HG03460 (cell line): ENCODE measurements around the gene ARID1B.
"Not testable (repeated sequence)": the region's sequence is repeated elsewhere in the genome, so short reads cannot be mapped to it uniquely, and the experiment has no call there.

ENCODE experiments used
- ATAC-seq: cut with Tn5 transposase; IDR thresholded peaks from one replicate; pipeline ENCODE4 v1.9.1; 2021; ENCODE audit not compliant: unreplicated experiment

The ARID1B gene

DNA sequence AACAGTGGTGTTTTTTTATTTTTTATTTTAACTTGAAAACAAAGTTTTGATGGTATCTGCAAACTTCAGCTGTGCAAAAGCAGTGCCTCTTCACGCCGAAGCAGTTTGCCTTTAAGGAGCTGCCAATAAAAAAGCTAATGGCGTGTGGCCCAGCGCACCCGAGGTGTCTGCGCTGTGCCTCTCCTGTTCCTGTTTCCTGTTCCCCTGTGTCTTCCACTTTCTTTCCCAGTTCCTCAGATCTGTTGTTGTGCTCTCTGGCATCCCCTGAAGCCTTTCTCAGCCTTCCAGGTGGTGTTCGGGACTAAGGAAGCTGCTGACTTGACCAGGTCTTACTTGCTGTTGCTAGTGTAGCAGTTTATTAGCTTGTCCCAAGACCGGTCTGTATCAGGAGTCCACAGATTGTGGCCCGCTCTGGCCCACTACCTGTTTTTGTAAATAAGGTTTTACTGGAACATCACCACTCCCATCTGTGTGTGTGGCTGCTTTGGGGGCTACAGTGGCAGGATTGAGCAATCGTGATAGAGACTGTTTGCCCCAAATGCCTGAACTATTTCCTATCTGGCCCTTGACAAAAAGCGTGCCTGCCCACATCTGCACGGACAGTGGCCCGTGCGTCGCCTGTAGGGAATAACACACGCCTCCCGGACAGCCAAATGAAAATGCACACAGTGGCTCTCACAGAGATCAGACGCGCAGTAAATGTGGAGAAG, 367.8 kb downstream of the ARID1B start:
- no peak for ATAC-seq

GRCh38 chr6:157145656-157146285, 368.6 kb downstream of the ARID1B start:
- no peak for ATAC-seq

DNA sequence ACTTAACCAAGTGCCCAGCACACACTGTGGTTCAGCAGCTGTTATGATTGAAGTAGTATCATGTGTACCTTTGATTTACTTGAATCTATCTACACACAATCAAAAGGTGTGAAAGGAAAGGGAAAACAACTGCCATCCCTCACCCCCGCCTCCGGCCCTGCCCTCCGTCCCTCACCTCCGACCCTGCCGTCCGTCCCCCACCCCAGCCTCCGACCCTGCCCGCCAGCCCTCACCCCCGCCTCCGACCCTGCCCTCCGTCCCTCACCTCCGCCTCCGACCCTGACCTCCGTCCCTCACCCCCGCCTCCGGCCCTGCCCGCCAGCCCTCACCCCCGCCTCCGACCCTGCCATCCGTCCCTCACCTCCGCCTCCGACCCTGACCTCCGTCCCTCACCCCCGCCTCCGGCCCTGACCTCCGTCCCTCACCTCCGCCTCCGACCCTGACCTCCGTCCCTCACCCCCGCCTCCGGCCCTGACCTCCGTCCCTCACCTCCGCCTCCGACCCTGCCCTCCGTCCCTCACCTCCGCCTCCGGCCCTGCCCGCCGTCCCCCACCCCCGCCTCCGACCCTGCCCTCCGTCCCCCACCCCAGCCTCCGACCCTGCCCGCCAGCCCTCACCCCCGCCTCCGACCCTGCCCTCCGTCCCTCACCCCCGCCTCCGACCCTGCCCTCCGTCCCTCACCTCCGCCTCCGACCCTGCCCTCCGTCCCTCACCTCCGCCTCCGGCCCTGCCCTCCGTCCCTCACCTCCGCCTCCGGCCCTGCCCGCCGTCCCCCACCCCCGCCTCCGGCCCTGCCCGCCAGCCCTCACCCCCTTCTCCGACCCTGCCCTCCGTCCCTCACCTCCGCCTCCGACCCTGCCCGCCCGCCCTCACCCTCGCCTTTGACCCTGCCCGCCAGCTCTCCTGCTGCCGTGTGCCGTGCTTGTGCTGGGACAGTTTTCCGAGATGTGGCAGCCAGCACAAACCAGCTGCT, 370.2 kb downstream of the ARID1B start:
- ATAC-seq: not testable (repeated sequence)

GRCh38 chr6:157148391-157149323, 371.5 kb downstream of the ARID1B start:
- no peak for ATAC-seq

- ATAC-seq: no peak
Observed at GRCh38 chr6:157150076-157150475, 372.9 kb downstream of the ARID1B start.

DNA sequence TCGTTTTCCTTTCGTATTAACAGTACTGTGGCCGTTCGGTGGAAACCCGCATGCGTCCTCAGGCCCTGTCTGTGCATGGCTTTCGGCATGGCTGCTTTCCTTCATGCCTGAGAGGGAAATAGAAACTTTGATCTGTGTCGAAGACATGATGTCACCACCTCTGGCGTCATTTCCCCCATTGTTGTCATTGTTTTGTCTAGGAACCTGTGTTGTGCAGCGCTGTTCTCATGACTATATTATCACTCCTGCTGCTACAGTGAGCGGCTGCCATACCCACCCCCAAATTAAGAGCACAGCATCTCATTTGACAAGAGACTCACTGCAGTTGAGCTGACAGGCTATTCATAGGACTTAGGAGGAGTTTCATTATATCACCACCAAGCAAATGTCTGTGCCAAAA, 373.9 kb downstream of the ARID1B start:
- no peak for ATAC-seq

DNA sequence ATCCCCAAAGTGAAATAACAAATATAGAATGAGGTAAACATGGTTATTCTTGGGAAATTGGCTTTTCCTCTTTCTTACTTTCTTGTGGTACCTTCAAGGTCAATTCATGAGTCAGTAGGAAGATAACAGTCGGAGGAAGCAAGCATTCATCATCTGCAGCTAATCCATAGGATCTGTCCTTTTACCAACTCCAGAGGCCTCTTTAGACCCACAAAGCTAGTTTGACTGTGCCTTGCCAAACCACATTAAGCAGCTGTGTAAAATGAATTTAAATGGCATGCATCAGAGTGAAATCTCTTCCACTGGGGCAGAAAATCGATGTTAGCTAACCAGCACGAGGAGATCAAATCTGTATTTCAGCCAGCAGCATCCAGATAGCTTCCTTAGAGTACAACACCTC, 374.8 kb downstream of the ARID1B start:
- no peak for ATAC-seq

- no peak for ATAC-seq
Observed at GRCh38 chr6:157152556-157152955, 375.4 kb downstream of the ARID1B start.

DNA sequence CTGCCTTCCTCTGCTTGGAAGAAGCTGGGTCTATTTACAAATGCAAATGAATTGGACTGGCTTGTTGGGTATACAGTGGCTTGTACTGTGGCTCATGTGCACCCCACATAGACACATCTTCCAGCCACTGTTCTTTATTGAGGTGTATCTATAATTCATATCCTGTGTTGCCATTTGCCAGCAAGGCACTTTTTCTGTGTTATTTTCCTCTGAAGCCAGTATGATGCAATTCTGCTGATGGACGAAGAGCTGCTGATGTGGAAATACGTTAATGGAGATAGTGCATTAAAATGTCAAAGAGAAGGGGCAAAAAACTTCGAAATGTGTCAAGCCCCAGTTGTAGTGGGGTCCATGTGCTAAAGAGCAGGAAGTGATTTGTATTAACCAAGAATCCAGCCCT, 378.6 kb downstream of the ARID1B start:
- no peak for ATAC-seq

GRCh38 chr6:157157258-157157657, 380.1 kb downstream of the ARID1B start:
- ATAC-seq: no peak

GRCh38 chr6:157158456-157158855, 381.3 kb downstream of the ARID1B start:
- no peak for ATAC-seq

DNA sequence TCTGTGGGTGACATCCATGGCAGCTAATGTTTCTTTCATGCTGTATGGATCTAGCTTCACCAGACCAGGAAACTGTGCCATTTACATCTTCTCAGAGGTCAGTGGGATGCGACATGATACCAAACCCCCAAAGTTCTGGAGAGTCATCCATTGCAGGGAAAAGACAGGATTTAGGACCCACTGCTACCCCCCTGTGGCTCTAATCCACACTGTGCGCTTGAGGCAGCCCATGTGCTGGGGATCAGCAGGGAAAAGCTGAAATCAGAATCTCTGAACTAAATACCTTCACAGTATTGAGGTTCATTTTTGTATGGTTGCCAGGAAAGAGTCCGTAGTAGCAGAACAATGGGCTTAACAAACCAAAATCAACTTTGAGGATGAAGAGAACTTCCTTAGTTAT, 381.7 kb downstream of the ARID1B start:
- no peak for ATAC-seq

GRCh38 chr6:157159348-157159747, 382.2 kb downstream of the ARID1B start:
- ATAC-seq: no peak

GRCh38 chr6:157161912-157162311, 384.7 kb downstream of the ARID1B start:
- no peak for ATAC-seq

DNA sequence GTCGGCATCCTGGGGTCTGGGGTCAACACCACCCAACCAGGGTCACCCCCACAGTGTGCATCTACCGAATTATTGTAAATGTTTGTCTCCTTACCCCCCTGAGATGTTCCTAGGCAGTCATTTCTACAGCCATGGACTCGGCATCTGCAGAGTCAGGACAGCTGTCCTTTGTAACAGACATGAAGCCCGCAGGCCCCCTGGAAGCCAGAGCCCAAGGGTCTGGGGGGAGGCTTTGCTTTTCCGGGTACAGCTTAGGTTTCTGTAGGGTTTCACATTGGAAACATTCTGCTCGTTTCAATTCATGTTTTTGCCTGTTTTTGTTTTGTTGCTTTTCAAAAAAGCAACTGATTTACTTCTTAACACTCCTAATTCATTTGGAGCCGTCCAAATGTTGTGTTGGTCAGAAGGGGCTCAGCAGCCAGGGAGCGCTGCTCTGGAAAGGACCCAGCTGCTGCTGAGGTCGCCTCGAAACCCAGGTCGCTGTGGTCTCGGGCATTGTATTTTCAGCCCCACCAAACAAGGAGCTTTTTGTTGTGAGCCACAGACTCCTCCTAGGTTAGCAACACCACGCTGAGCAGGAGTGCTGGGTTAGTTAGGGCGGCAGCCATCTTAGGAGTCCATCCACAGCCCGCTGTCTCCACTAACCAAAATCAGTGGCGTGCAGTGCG, 385.7 kb downstream of the ARID1B start:
- no peak for ATAC-seq

DNA sequence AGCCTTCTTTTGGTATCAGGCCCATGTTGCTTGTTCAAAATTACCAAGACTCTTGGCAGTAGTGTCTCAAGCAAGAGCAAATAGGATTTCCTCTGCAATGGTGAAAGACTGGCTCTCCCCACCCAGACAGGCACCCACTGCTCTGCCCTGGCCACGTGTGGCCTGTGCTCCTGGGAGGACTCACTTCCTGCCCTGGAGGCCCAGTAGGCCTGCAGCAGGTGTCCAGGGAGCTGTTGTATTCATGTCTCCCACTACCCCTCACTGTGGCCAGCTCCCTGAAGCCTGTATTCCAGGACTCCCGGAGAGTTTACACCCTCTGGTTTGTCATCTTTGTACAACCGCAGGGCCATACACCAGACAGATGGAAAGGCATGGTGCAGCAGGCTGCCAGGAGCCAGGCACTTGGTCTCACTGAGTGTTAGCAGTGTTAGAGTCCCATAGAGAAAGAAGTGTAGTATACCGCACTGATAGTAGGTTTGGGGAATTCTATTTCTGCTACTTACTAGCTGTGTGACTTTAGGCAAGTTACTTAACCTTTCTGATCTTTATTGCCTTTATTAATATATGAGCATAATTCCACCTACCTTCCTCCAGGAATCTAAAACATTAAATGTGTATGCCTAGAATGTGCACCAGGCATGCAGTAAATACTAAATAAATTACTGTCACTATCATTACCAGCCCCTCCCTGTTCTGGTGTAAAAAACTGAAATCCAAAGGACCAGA, 386.4 kb downstream of the ARID1B start:
- no peak for ATAC-seq

DNA sequence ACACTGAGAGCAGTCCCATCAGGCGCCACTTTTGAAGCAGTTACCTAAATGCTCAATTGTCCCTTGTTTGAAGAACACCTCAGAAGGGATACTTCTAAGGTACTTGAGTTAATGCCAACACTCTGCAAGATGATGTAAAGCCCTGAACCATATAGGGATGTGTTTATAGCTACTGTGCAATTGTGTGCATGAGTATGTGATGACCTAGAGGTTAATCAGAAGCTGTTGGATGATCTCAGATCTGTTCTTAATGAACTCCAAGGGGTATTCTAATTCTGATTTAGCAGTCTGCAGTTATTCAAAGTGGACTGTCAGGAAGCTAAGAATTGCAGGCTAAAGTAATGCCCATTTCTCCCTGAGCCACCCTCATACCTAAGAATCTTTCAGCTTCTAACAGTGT, 387.8 kb downstream of the ARID1B start:
- no peak for ATAC-seq

- ATAC-seq: no peak
Observed at GRCh38 chr6:157166784-157167183, 389.6 kb downstream of the ARID1B start.

DNA sequence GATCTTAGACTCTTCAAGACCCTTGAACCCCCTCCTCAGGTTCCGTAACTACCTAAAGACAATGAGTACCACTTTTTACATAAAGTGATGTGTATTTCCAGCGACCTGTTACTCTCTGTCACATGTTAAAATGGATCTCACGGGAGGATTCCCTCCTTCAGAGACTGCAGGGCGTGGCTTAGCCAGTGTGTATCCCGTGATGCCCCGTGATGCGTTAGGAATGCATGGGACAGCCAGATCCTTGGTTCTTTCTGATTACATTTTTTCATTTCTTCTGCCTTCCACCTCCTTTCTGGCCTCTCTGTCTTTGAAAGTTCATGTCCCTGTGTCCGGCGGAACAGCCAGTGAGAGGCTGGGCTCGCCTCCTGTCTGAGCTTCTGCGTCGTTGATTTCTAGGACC, 390.7 kb downstream of the ARID1B start:
- no peak for ATAC-seq
